H9 (cell line): ENCODE data around the gene PDIA6. TPM values are rescaled to one million over a fixed set of nuclear protein-coding genes. Genes with fewer than 3 reads are reported as not detected.

Experiments
- DNase-seq: peaks from one replicate; pipeline ENCODE4 v3.0.0-alpha.2; 2017
- H2AFZ ChIP-seq: one replicate; pipeline ENCODE4 v1.6.1; 2013; ENCODE audit warnings: mild to moderate bottlenecking, low read length, control low read depth, moderate library complexity
- H2AK5ac ChIP-seq: 2 replicates; pipeline ENCODE4 v1.6.1; 2013; ENCODE audit warnings: low read length, control low read depth, mixed read lengths; ENCODE audit not compliant: insufficient read length
- H2BK120ac ChIP-seq: one replicate; pipeline ENCODE4 v1.6.1; 2013; ENCODE audit warnings: low read depth, mild to moderate bottlenecking, low read length, control low read depth, inconsistent platforms; ENCODE audit not compliant: poor library complexity, severe bottlenecking
- H2BK12ac ChIP-seq: 2 replicates; pipeline ENCODE4 v1.6.1; 2013; ENCODE audit warnings: low read length, control low read depth, mixed read lengths, low read depth; ENCODE audit not compliant: insufficient read length
- H2BK15ac ChIP-seq: 2 replicates; pipeline ENCODE4 v1.6.1; 2013; ENCODE audit warnings: low read depth, low read length, control low read depth
- H2BK20ac ChIP-seq: one replicate; pipeline ENCODE4 v1.6.1; 2013; ENCODE audit warnings: low read depth, mild to moderate bottlenecking, low read length, control low read depth, inconsistent platforms; ENCODE audit not compliant: poor library complexity, severe bottlenecking
- H2BK5ac ChIP-seq: 2 replicates; pipeline ENCODE4 v1.6.1; 2013; ENCODE audit warnings: low read length, control low read depth, mixed read lengths; ENCODE audit not compliant: insufficient read length
- H3K14ac ChIP-seq: 2 replicates; pipeline ENCODE4 v1.6.1; 2013; ENCODE audit warnings: low read length, control low read depth; ENCODE audit not compliant: insufficient read depth
- H3K18ac ChIP-seq: 2 replicates; pipeline ENCODE4 v1.6.1; 2013; ENCODE audit warnings: low read depth, mild to moderate bottlenecking, mixed read lengths, low read length, control low read depth; ENCODE audit not compliant: insufficient read length
- H3K23ac ChIP-seq: 2 replicates; pipeline ENCODE4 v1.6.1; 2013; ENCODE audit warnings: low read length, control low read depth, mixed read lengths, low read depth; ENCODE audit not compliant: insufficient read length
- H3K23me2 ChIP-seq: 2 replicates; pipeline ENCODE4 v1.6.1; 2013; ENCODE audit warnings: low read depth, mild to moderate bottlenecking, mixed read lengths, low read length, control low read depth; ENCODE audit not compliant: insufficient read length, poor library complexity, severe bottlenecking
- H3K27ac ChIP-seq: 2 replicates; pipeline ENCODE4 v1.5.1; 2013; ENCODE audit warnings: low read length, control low read depth, mixed read lengths, low read depth; ENCODE audit not compliant: insufficient read length
- H3K27me3 ChIP-seq: 2 replicates; pipeline ENCODE4 v1.6.1; 2013; ENCODE audit warnings: low read length, control low read depth, inconsistent platforms; ENCODE audit not compliant: insufficient read depth
- H3K4ac ChIP-seq: 2 replicates; pipeline ENCODE4 v1.6.1; 2013; ENCODE audit warnings: low read depth, mild to moderate bottlenecking, control low read depth, inconsistent platforms, low read length, moderate library complexity
- H3K4me1 ChIP-seq: 2 replicates; pipeline ENCODE4 v1.6.1; 2013; ENCODE audit warnings: low read length, control low read depth, inconsistent platforms; ENCODE audit not compliant: insufficient read depth
- H3K4me2 ChIP-seq: 2 replicates; pipeline ENCODE4 v1.6.1; 2013; ENCODE audit warnings: low read length, control low read depth, mixed read lengths; ENCODE audit not compliant: insufficient read length, insufficient read depth
- H3K56ac ChIP-seq: 2 replicates; pipeline ENCODE4 v1.6.1; 2013; ENCODE audit warnings: low read depth, mild to moderate bottlenecking, mixed read lengths, low read length, control low read depth; ENCODE audit not compliant: insufficient read length
- H3K79me1 ChIP-seq: 2 replicates; pipeline ENCODE4 v1.6.1; 2013; ENCODE audit warnings: low read depth, mild to moderate bottlenecking, moderate library complexity, low read length, control low read depth, inconsistent platforms; ENCODE audit not compliant: insufficient read depth, poor library complexity, severe bottlenecking
- H3K79me2 ChIP-seq: 2 replicates; pipeline ENCODE4 v1.6.1; 2013; ENCODE audit warnings: low read length, control low read depth, inconsistent platforms; ENCODE audit not compliant: insufficient read depth
- H3K9ac ChIP-seq: 2 replicates; pipeline ENCODE4 v1.6.1; 2013; ENCODE audit warnings: low read length, control low read depth, mixed read lengths; ENCODE audit not compliant: insufficient read length; ENCODE audit errors: extremely low read depth
- H3K9me3 ChIP-seq: one replicate; pipeline ENCODE4 v1.6.1; 2013; ENCODE audit warnings: low read depth, low read length, inconsistent platforms; ENCODE audit not compliant: control insufficient read depth
- H3T11ph ChIP-seq: one replicate; pipeline ENCODE4 v1.6.1; 2013; ENCODE audit warnings: mild to moderate bottlenecking, low read length, control low read depth, inconsistent platforms
- H4K20me1 ChIP-seq: one replicate; pipeline ENCODE4 v1.6.1; 2013; ENCODE audit not compliant: control insufficient read depth, insufficient read length, insufficient read depth
- H4K5ac ChIP-seq: 2 replicates; pipeline ENCODE4 v1.6.1; 2013; ENCODE audit warnings: low read depth, mild to moderate bottlenecking, mixed read lengths, low read length, control low read depth; ENCODE audit not compliant: insufficient read length
- H4K8ac ChIP-seq: replicated peaks from 2 replicates; pipeline ENCODE4 v1.6.1; 2013; ENCODE audit warnings: low read length, control low read depth, mixed read lengths, low read depth; ENCODE audit not compliant: insufficient read length
- H4K91ac ChIP-seq: 2 replicates; pipeline ENCODE4 v1.6.1; 2013; ENCODE audit warnings: low read depth, mild to moderate bottlenecking, moderate library complexity, mixed read lengths, low read length, control low read depth; ENCODE audit not compliant: insufficient read length
- H3K27ac Mint-ChIP-seq, 3 experiments: 2 replicates in 2 of 3; 3 replicates in 1 of 3; pipeline ENCODE4 v1.8.0; 2020 to 2021; ENCODE audit warnings: mixed read lengths in 3 of 3, mild to moderate bottlenecking in 1 of 3, moderate library complexity in 1 of 3
- H3K27me3 Mint-ChIP-seq: 2 replicates; pipeline ENCODE4 v1.8.0; 2021; ENCODE audit warnings: low read depth, mild to moderate bottlenecking, moderate library complexity, mixed read lengths
- H3K36me3 Mint-ChIP-seq, 3 experiments: 2 replicates in 2 of 3; 3 replicates in 1 of 3; pipeline ENCODE4 v1.8.0; 2020 to 2021; ENCODE audit warnings: low read depth in 3 of 3, mixed read lengths in 3 of 3; ENCODE audit not compliant: insufficient read depth in 1 of 3
- H3K4me1 Mint-ChIP-seq, 2 experiments: 2 replicates each; pipeline ENCODE4 v1.8.0; 2020; ENCODE audit warnings: mixed read lengths in 2 of 2
- H3K4me3 Mint-ChIP-seq, 2 experiments: 2 replicates in 1 of 2; 3 replicates in 1 of 2; pipeline ENCODE4 v1.8.0; 2020 to 2021; ENCODE audit warnings: mild to moderate bottlenecking in 2 of 2, mixed read lengths in 2 of 2, moderate library complexity in 1 of 2
- H3K9me3 Mint-ChIP-seq, 2 experiments: 2 replicates in 1 of 2; 3 replicates in 1 of 2; pipeline ENCODE4 v1.8.0; 2020; ENCODE audit warnings: mild to moderate bottlenecking in 2 of 2, mixed read lengths in 2 of 2, moderate library complexity in 1 of 2
- WGBS: extraction: QIAGEN DNeasy Blood & Tissue Kit; methylation state at CpG from one replicate; pipeline ENCODE4 v1.1.7; 2013; ENCODE audit warnings: missing lambda C conversion rate, low lambda C conversion rate, mixed read lengths; ENCODE audit not compliant: insufficient read length; ENCODE audit errors: extremely low coverage; 5-methylcytosine and 5-hydroxymethylcytosine counted together
- total RNA-seq: library from RNA; stranded (reverse); gene quantifications from 2 replicates; pipeline ENCODE4 v1.2.1, GENCODE V29; 2021
- TF ChIP-seq, protein P1 (sequence below): fragments of 200-600 bp; sonication (generic); conservative IDR thresholded peaks from 3 replicates; pipeline ENCODE4 v1.8.0; 2021; ENCODE audit warnings: antibody characterized with exemption, mild to moderate bottlenecking

Gene PDIA6
- total RNA-seq, 1 experiment from 2014 or later: 301 TPM

DNA sequence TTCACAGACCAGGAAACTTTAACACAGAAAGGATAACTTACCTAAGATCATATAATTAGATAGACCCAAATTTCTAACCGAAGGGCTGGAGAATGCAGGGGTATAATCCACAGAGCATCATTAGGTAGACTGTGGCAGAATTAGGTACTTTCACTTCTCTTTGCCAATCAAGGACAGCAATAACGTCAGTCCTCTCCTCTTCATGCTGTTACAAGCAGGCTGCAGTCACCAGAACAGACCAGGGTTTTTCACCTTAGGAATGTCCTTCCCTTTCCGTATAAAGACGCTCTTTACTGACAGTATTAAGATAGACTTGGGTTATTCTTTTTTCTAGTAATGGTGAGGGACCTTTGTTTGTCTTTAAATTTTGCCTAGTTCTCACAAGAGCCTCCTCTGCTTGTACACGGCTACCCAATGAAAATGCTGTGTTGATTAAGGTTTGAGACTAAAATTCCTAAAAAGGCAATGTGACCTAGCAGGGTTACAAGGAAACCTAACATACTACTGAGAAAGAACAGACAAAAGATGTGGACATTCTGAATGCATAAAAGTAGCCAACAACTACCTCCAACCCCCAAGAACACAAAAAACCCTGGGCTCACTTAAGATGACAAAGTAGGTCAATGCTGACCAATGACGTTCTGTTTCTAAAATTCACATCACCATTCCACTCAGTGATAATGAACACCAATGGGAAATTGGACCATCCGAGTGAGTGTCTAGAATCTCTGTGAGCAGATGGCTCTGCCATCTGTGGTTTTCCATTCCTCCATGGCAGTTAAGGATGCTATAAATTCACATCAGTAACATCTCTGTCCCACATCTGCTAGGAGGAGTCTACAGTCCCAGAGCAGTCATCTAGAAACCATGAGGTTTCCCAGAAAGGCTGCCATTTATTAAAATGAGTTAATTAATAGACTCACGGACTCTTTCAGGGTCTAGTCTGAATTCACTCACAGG lies 2.1 kb downstream of the PDIA6 start:
- H3K9me3 Mint-ChIP-seq: no peaks in the 10 kb centered on the region
- Histone ChIP-seq H4K5ac (no peak overlapping the region), H4K8ac (no peak overlapping the region), H2BK5ac (no peak overlapping the region), H4K20me1 (peaks cover 3% of the 10 kb centered on the region), H3K27me3 (no peaks in the 10 kb centered on the region), H2BK20ac (no peak overlapping the region), H3K27ac (no peak overlapping the region), H3K18ac (no peak overlapping the region), H4K91ac (no peak overlapping the region), H2BK15ac (no peak overlapping the region), H2AFZ (no peak overlapping the region), H3K9me3 (no peaks in the 10 kb centered on the region), H2AK5ac (no peak overlapping the region), H3K9ac (no peak overlapping the region), H3K14ac (no peak overlapping the region), H3K23me2 (peaks cover 6% of the 10 kb centered on the region), H3T11ph (no peak overlapping the region), H3K56ac (no peak overlapping the region), H2BK120ac (no peak overlapping the region), H3K79me2 (peaks cover 57% of the 10 kb centered on the region), H3K4me1 (no peaks in the 10 kb centered on the region; the same call in 1 of the 2 replicates), H3K23ac (no peak overlapping the region), H3K79me1 (no peaks in the 10 kb centered on the region), H3K4ac (no peak overlapping the region), H2BK12ac (no peak overlapping the region), H3K4me2 (peak overlapping the region; percentile 65)
- TF ChIP-seq, protein P1, sequence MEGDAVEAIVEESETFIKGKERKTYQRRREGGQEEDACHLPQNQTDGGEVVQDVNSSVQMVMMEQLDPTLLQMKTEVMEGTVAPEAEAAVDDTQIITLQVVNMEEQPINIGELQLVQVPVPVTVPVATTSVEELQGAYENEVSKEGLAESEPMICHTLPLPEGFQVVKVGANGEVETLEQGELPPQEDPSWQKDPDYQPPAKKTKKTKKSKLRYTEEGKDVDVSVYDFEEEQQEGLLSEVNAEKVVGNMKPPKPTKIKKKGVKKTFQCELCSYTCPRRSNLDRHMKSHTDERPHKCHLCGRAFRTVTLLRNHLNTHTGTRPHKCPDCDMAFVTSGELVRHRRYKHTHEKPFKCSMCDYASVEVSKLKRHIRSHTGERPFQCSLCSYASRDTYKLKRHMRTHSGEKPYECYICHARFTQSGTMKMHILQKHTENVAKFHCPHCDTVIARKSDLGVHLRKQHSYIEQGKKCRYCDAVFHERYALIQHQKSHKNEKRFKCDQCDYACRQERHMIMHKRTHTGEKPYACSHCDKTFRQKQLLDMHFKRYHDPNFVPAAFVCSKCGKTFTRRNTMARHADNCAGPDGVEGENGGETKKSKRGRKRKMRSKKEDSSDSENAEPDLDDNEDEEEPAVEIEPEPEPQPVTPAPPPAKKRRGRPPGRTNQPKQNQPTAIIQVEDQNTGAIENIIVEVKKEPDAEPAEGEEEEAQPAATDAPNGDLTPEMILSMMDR: no peak
- H3K27ac Mint-ChIP-seq: no peak overlapping the region; a peak in 1 of 7 replicates
- WGBS: no CpG with 5 or more reads among the region's 8 CpGs
- no peak for DNase-seq
- H3K4me3 Mint-ChIP-seq: peak overlapping the region; percentile 90 to 94
- peaks cover 17 to 21% (median 19%) of the 10 kb centered on the region in 3 experiments; a peak in 6 of 7 replicates for H3K36me3 Mint-ChIP-seq
- peaks cover 32 to 40% of the 10 kb centered on the region in 2 experiments for H3K4me1 Mint-ChIP-seq
- peaks cover 2% of the 10 kb centered on the region; the same call in 1 of the 2 replicates for H3K27me3 Mint-ChIP-seq
